HFF-Myc (cell line): Measurements from ENCODE around the gene HSD11B1L.

Experiments
- DNase-seq: peaks from one replicate; pipeline ENCODE4 v3.0.0-alpha.2; 2011; ENCODE audit warnings: low read depth; ENCODE audit errors: extremely low read depth
- H3K4me3 ChIP-seq: replicated peaks from 2 replicates; pipeline ENCODE4 v1.5.1; 2011; ENCODE audit warnings: low read depth, mild to moderate bottlenecking, control low read depth, low read length
- TF ChIP-seq, protein P1 (sequence below): IDR thresholded peaks from 2 replicates; pipeline ENCODE4 v1.5.1; 2012; ENCODE audit warnings: mild to moderate bottlenecking, low read depth, low read length, control low read depth; ENCODE audit errors: missing control alignments

Gene HSD11B1L

DNA sequence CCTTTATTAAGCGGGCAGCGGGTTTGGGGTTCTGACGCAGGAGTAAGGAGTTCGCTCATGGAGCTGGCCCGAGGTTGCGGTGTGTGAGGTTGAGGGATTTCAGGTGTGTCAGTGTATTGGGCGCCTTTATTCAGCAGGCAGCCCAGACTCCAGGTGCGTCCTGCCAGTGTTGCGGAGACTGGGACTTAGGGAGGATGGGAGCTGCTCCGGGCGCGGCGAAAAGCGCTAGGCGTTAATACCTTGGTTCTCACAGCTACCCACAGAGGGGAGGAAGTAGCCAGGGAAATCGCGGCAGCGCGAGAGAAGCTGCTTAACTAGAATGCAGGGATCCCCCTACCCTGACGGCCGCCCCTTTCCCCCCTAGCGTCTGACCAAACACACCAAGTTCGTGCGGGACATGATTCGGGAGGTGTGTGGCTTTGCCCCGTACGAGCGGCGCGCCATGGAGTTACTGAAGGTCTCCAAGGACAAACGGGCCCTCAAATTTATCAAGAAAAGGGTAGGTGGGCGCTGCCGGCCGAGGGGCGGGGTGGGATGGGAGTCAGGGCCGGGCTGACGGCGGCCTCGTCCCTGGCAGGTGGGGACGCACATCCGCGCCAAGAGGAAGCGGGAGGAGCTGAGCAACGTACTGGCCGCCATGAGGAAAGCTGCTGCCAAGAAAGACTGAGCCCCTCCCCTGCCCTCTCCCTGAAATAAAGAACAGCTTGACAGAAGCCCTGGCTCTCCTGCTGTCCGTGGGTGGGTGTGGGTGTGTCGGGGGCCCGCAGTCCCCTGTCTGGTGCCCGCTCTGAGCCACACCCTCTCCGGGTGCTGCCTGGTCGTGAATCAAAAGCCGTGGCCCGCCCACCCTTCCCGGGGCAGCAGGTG is 10.4 kb downstream of the HSD11B1L start:
- H3K4me3 ChIP-seq, result peak overlapping the region; percentile 75
- DNase-seq, result no peak
- TF ChIP-seq, protein P1, sequence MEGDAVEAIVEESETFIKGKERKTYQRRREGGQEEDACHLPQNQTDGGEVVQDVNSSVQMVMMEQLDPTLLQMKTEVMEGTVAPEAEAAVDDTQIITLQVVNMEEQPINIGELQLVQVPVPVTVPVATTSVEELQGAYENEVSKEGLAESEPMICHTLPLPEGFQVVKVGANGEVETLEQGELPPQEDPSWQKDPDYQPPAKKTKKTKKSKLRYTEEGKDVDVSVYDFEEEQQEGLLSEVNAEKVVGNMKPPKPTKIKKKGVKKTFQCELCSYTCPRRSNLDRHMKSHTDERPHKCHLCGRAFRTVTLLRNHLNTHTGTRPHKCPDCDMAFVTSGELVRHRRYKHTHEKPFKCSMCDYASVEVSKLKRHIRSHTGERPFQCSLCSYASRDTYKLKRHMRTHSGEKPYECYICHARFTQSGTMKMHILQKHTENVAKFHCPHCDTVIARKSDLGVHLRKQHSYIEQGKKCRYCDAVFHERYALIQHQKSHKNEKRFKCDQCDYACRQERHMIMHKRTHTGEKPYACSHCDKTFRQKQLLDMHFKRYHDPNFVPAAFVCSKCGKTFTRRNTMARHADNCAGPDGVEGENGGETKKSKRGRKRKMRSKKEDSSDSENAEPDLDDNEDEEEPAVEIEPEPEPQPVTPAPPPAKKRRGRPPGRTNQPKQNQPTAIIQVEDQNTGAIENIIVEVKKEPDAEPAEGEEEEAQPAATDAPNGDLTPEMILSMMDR, result no peak

DNA sequence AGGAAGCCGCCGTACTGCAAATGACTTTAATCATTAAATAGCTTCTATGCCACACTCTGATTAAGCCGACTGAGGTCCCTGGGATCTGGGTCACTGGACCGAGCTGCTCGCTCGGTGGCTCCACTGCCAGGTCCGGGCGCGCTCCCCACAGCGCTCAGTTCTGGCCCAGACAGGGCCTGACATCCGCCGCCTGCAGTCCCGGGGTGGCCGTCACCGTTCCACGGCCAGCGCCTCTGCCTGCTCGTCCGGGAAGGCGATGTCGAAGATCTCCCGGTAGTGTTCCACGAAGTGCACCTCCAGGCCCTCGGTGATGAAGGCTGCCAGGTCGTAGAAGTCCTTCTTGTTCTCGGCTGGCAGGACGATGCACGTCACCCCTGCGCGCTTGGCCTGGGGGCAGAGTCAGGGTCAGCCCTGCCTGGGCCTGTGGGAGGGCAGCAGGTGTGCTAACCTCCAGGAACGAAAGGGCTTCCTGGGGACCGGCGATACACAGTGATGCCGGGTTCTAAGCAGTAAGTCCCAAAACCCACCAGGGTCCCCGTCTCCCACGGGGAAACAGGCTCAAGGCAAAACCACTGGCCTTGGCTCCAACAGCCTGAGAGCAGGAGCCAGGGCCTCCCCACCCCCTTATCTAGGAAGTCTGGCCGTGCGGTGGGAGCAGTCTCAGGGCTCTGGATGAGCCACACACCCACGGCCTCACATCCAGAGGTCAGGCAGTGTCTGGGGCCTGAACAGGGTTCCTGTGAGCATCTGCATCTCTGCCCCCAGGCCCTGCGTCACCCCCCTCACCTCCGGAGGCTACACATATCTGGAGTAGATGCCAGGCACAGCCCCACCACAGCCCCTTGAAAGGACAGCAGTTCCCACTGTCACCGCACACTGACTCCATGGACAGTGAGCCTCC is 11.2 kb downstream of the HSD11B1L start:
- no peak for DNase-seq
- TF ChIP-seq, protein P1, result no peak
- peak overlapping the region; percentile 75 for H3K4me3 ChIP-seq

DNA sequence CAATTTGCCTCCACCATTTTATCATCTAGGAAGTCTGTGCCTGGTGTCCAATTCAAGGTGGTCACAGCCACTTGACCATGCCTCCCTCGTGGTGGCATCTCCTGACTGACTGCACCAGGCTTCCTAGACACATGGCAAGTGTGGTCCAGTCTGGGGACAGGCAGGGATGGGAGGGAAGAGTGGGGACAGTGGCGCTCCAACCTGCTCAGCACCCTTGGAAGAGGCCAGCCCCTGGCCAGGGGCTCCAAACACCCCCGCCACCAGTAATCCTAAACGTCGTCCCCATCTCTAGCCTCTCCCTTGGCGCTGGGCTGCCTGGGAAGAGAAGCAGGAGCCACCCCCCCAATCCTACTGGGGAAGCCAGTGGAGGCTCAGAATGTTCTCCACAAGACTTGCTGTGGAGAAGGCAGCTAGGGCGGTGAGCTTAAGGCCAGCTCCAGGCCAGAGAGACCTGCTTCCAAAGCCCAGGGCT is 11.9 kb downstream of the HSD11B1L start:
- peak overlapping the region; percentile 75 for H3K4me3 ChIP-seq
- no peak for DNase-seq
- TF ChIP-seq, protein P1, result no peak

DNA sequence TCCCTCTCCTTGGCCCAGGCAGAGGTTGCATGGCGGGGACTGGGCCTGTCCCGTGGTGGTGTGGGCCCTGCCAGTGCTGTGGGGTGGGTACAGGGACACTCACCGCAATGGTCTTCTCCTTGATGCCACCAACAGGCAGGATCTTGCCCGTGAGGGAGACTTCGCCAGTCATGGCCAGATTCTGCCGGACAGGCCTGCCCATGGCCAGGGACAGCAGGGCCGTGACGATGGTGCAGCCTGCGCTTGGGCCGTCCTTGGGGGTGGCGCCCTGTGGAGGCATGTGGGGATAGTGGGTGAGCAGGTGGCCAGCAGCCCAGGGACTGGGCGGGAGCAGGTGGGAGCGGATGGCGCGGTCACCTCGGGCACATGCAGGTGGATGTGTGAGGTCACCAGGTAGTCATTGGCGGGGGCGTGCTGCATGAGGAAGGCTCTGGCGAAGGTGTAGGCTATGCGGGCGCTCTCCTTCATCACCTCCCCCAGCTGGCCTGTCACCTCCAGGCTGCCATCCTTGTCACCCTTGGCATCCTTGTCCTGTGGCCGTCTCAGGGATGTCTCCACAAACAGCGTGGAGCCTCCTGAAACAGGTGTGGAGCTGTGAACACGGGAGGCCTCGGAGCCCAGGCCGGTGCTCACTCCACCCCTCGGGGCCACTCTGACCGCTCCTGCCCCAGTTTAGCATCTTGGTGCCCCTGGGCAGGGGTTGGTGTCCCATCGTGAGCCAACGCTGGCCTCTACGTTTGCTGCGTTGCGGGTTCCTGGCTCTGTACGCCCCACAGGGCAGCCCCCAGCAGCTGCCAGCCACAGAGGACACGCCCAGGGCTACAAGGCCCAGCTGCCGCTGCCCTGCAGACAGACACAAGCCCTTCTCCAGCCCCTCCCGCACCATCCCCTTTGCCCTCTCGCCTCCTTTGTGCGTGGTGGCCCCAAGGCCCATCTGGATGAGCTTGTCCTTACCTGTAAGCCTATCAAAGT is 12.7 kb downstream of the HSD11B1L start:
- no peak for DNase-seq
- H3K4me3 ChIP-seq, result no peak overlapping the region
- TF ChIP-seq, protein P1, result no peak

DNA sequence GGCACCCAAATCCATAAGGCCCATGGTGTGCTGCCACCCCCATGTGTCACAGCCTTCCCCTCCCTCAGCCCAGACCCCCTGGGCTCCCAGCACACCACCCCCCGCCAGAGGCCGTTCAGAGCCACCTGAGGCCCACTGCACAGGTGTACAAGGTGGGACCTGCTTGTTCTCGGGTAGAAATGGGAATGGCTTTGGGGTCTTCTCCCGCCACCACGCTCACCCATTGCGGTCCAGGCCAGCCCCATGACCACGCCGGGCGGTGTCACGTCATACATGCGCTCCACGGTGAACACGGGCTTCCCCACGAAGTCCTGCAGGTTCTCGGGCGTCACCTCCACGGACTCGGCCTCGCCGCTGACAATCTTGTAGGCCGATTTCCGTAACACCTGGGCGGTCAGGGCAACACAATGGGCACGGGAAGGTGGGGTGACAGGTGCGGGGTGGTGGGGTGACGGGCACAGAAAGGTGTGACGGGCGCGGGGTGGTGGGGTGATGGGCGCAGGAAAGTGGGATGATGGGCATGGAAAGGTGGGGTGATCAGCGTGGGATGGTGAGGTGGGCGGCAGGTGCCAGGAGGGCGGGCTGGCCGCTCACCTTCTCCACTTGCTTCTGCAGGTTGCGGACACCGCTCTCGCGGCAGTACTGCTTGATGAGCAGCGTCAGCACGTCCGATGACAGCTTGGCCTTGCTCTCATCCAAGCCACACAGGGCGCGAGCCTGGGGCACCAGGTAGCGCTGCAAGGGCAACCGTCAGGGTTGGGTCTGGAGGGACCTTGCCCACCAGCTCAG is 13.5 kb downstream of the HSD11B1L start:
- H3K4me3 ChIP-seq, result no peak overlapping the region
- DNase-seq, result no peak
- TF ChIP-seq, protein P1, result no peak
